CD14-positive monocyte (primary cell): ENCODE data around the gene CHMP4A. TPM values are rescaled to one million over a fixed set of nuclear protein-coding genes. Genes with fewer than 3 reads are reported as not detected.

Experiments used
- DNase-seq, 3 donors: peaks; one replicate each; pipeline ENCODE4 v3.0.0-alpha.2; 2011 to 2022
- H2AFZ ChIP-seq: 2 replicates; pipeline ENCODE4 v1.6.0; 2012; ENCODE audit warnings: mild to moderate bottlenecking, low read depth, low read length, inconsistent platforms; ENCODE audit not compliant: insufficient read depth, poor library complexity, severe bottlenecking
- H3K27ac ChIP-seq, 2 donors: 1 replicate in 1 of 2; 2 replicates in 1 of 2; pipeline ENCODE4 v1.5.1; 2012 to 2013; ENCODE audit warnings: low read length in 2 of 2, control low read depth in 1 of 2, inconsistent platforms in 1 of 2, low read depth in 1 of 2, mild to moderate bottlenecking in 1 of 2
- H3K27me3 ChIP-seq, 2 donors: one replicate each; pipeline versions ENCODE4 v1.6.0 to v1.6.1; 2011 to 2013; ENCODE audit warnings: low read length in 2 of 2; ENCODE audit not compliant: control insufficient read depth in 2 of 2, insufficient read depth in 2 of 2
- H3K36me3 ChIP-seq, 2 donors: replicated peaks in 1 of 2; 1 replicate in 1 of 2; 2 replicates in 1 of 2; pipeline versions ENCODE4 v1.5.1 to v1.6.1; 2012 to 2013; ENCODE audit warnings: low read length in 2 of 2, control low read depth in 1 of 2, inconsistent platforms in 1 of 2, mild to moderate bottlenecking in 1 of 2; ENCODE audit not compliant: insufficient read depth in 2 of 2, control insufficient read depth in 1 of 2
- H3K4me1 ChIP-seq, 2 donors: 1 replicate in 1 of 2; 2 replicates in 1 of 2; pipeline versions ENCODE4 v1.5.1 to v1.6.1; 2012 to 2013; ENCODE audit warnings: low read length in 2 of 2, control low read depth in 1 of 2, inconsistent platforms in 1 of 2, mild to moderate bottlenecking in 1 of 2, moderate library complexity in 1 of 2; ENCODE audit not compliant: insufficient read depth in 2 of 2, control insufficient read depth in 1 of 2
- H3K4me2 ChIP-seq: replicated peaks from 2 replicates; pipeline ENCODE3; 2012; ENCODE audit warnings: low read length, moderate library complexity, mild to moderate bottlenecking; ENCODE audit not compliant: poor library complexity, severe bottlenecking; ENCODE audit errors: extremely low read depth
- H3K4me3 ChIP-seq, 3 experiments: fragments of 200-600 bp in 1 of 3; sonication (generic) in 1 of 3; replicated peaks in 1 of 3; 1 replicate in 2 of 3; 2 replicates in 1 of 3; pipeline ENCODE4 v1.5.1; 2011 to 2013; ENCODE audit warnings: low read length in 3 of 3, mild to moderate bottlenecking in 3 of 3, control low read depth in 2 of 3, low read depth in 2 of 3, inconsistent platforms in 1 of 3, moderate library complexity in 1 of 3
- H3K79me2 ChIP-seq: 2 replicates; pipeline ENCODE4 v1.6.0; 2012; ENCODE audit warnings: mild to moderate bottlenecking, control low read depth, inconsistent platforms, low read length, moderate library complexity; ENCODE audit not compliant: insufficient read depth
- H3K9ac ChIP-seq: 2 replicates; pipeline ENCODE4 v1.6.0; 2017; ENCODE audit warnings: low read length, mild to moderate bottlenecking; ENCODE audit not compliant: insufficient read depth, poor library complexity, severe bottlenecking
- H3K9me3 ChIP-seq, 2 donors: replicated peaks in 1 of 2; 1 replicate in 1 of 2; 2 replicates in 1 of 2; pipeline versions ENCODE4 v1.5.1 to v1.6.1; 2012 to 2013; ENCODE audit warnings: low read length in 2 of 2, control low read depth in 1 of 2; ENCODE audit not compliant: control insufficient read depth in 1 of 2, insufficient read depth in 1 of 2
- H4K20me1 ChIP-seq: 2 replicates; pipeline ENCODE4 v1.6.0; 2012; ENCODE audit warnings: mild to moderate bottlenecking, low read length, control low read depth, moderate library complexity; ENCODE audit not compliant: insufficient read depth
- H3K27ac Mint-ChIP-seq, 7 donors: one replicate each; pipeline ENCODE4 v1.8.0; 2020; ENCODE audit warnings: mild to moderate bottlenecking in 7 of 7, mixed read lengths in 7 of 7, moderate library complexity in 6 of 7, inconsistent platforms in 2 of 7
- H3K27me3 Mint-ChIP-seq, 3 donors: one replicate each; pipeline ENCODE4 v1.8.0; 2021 to 2022; ENCODE audit warnings: low read depth in 3 of 3, mild to moderate bottlenecking in 3 of 3, mixed read lengths in 3 of 3, moderate library complexity in 3 of 3, inconsistent platforms in 1 of 3
- H3K36me3 Mint-ChIP-seq, 2 donors: one replicate each; pipeline ENCODE4 v1.8.0; 2020; ENCODE audit warnings: mixed read lengths in 2 of 2, inconsistent platforms in 1 of 2, mild to moderate bottlenecking in 1 of 2
- H3K4me1 Mint-ChIP-seq: one replicate; pipeline ENCODE4 v1.8.0; 2020; ENCODE audit warnings: mild to moderate bottlenecking, mixed read lengths
- H3K4me3 Mint-ChIP-seq, 2 donors: one replicate each; pipeline ENCODE4 v1.8.0; 2020; ENCODE audit warnings: mild to moderate bottlenecking in 2 of 2, mixed read lengths in 2 of 2, moderate library complexity in 1 of 2
- H3K9me3 Mint-ChIP-seq, 7 donors: one replicate each; pipeline ENCODE4 v1.8.0; 2020 to 2022; ENCODE audit warnings: mixed read lengths in 7 of 7, mild to moderate bottlenecking in 6 of 7, moderate library complexity in 6 of 7, inconsistent platforms in 2 of 7
- WGBS: methylation state at CpG from one replicate; pipeline ENCODE4 v1.1.5; 2013; ENCODE audit warnings: missing lambda C conversion rate; ENCODE audit not compliant: insufficient coverage; 5-methylcytosine and 5-hydroxymethylcytosine counted together
- intact Hi-C, 2 donors: fragments of 100-400 bp; cut with micrococcal nuclease; formaldehyde crosslinking; loops; one replicate each; pipeline versions ENCODE4 v1.15.0 to v1.15.1; 2023
- polyA plus RNA-seq, 3 donors: library from polyadenylated mRNA; depleted of rRNA in 1 of 3; unstranded in 2 of 3; stranded (reverse) in 1 of 3; fragments of 300-500 nt in 2 of 3; fragments of >200 nt in 1 of 3; fragmentation: Illumina TruSeq in 2 of 3; gene quantifications; 1 replicate in 2 of 3; 2 replicates in 1 of 3; pipeline ENCODE4 v1.2.3, GENCODE V29; 2012 to 2021
- TF ChIP-seq, protein P1 (sequence below): fragments of 200-600 bp; IDR thresholded peaks from one replicate; pipeline ENCODE4 v1.8.0; 2022; ENCODE audit warnings: antibody characterized with exemption, mild to moderate bottlenecking

Gene CHMP4A
- polyA plus RNA-seq, 3 donors, result 99.0 to 128 (median 102) TPM

DNA sequence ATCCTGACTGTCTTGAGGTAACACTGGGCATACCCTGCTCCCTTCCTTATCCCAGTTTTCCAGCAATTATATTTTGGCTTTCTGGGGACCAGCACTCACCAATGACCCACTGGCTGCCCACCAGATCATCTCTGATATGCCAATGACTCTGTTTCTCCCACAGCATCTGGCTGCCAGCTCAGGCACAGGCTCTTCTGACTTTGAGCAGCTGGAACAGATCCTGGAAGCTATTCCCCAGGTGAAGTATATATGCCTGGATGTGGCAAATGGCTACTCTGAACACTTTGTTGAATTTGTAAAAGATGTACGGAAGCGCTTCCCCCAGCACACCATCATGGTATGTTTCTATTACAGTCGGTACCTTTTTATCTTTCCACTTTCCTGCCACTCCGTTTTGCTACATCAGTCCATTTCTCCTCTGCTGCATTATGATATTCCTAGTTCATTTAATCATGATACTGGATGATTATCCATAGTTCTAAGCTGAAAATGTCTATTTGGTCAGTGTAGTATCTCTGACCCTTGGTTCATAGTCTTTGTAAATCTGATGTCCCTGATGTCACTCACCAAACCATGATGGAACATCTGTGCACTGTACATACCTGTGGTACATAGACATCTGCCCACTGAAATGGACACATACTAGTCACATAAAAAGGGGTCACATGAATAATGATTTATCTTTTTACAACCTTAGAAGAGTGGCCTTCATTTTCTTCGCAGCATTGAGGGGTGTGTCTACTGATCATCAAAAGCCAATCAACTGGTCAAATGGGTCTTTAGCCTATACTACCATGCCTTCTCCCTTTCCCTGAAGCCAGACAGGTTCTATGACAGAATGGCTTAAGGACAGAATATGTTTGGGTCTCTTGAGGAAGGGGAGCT is 22.8 kb upstream of the CHMP4A start:
- peaks cover 55 to 71% of the 10 kb centered on the region in 2 donors for H3K36me3 ChIP-seq
- no peak overlapping the region for H3K4me3 Mint-ChIP-seq

More for the DNA sequence above, 22.8 kb upstream of the CHMP4A start:
- Histone ChIP-seq H3K4me2 (no peak overlapping the region), H3K4me1 (peaks cover 48 to 65% of the 10 kb centered on the region in 2 donors), H3K4me3 (no peak overlapping the region), H3K9me3 (no peaks in the 10 kb centered on the region), H3K27me3 (no peaks in the 10 kb centered on the region), H4K20me1 (peaks cover 72% of the 10 kb centered on the region), H2AFZ (no peak overlapping the region), H3K79me2 (peaks cover 76% of the 10 kb centered on the region), H3K27ac (no peak overlapping the region), H3K9ac (no peak overlapping the region)
- intact Hi-C loops, result loop anchor here in 1 of 2 donors (10.0 kb wide), 1 partner anchor 101 kb away; the partner anchor contains the start of genes FITM1 and PSME1
- no peak for DNase-seq
- H3K36me3 Mint-ChIP-seq, result peaks cover 64 to 67% of the 10 kb centered on the region in 2 donors
- H3K27me3 Mint-ChIP-seq, result no peaks in the 10 kb centered on the region
- WGBS, result no CpG with 5 or more reads among the region's 5 CpGs
- TF ChIP-seq, protein P1, sequence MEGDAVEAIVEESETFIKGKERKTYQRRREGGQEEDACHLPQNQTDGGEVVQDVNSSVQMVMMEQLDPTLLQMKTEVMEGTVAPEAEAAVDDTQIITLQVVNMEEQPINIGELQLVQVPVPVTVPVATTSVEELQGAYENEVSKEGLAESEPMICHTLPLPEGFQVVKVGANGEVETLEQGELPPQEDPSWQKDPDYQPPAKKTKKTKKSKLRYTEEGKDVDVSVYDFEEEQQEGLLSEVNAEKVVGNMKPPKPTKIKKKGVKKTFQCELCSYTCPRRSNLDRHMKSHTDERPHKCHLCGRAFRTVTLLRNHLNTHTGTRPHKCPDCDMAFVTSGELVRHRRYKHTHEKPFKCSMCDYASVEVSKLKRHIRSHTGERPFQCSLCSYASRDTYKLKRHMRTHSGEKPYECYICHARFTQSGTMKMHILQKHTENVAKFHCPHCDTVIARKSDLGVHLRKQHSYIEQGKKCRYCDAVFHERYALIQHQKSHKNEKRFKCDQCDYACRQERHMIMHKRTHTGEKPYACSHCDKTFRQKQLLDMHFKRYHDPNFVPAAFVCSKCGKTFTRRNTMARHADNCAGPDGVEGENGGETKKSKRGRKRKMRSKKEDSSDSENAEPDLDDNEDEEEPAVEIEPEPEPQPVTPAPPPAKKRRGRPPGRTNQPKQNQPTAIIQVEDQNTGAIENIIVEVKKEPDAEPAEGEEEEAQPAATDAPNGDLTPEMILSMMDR, result no peak
- H3K4me1 Mint-ChIP-seq, result peaks cover 69% of the 10 kb centered on the region
- H3K9me3 Mint-ChIP-seq, result no peaks in the 10 kb centered on the region
- H3K27ac Mint-ChIP-seq, result peak overlapping the region in 1 of 7 donors; percentile 44
